Measurements from ENCODE around the gene DDN.

Gene DDN

GRCh38 chr12:49019443-49020324 is 20.5 kb upstream of the DDN start:
- Histone ChIP-seq H3K36me3 (ENCODE audit: insufficient read depth, low read length) (peaks cover 31% of the 10 kb centered on the region), H3K27me3 (ENCODE audit: control insufficient read depth, insufficient read depth, low read length) (no peaks in the 10 kb centered on the region), H3K4me3 (ENCODE audit: low read length) (no peak overlapping the region), H3K4me2 (ENCODE audit: low read length) (peak overlapping the region; percentile 81), H3K9me3 (replicated peaks; ENCODE audit: low read length) (no peaks in the 10 kb centered on the region), H3K9ac (ENCODE audit: low read depth, low read length) (peak overlapping the region; percentile 97), H3K4me1 (ENCODE audit: control insufficient read depth, insufficient read depth, low read length) (peaks cover 22% of the 10 kb centered on the region)

DNA sequence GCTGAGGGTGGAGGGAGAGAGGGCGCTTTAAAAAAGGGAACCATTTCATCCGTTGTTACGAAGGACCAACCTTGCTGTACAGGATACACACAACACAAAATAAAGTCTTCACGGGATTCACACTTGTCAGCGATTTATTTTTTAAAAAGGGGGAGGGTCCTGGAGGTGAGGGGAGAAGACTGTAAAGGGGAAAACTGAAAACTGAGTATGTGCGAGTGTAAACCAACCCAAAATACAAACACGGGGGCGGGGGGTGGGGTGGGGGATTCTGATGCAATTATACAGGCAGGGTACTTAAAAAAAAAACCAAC is 19.9 kb upstream of the DDN start:
- Histone ChIP-seq H3K4me1 (ENCODE audit: control insufficient read depth, insufficient read depth, low read length) (peaks cover 22% of the 10 kb centered on the region), H3K27me3 (ENCODE audit: control insufficient read depth, insufficient read depth, low read length) (no peaks in the 10 kb centered on the region), H3K36me3 (ENCODE audit: insufficient read depth, low read length) (peaks cover 25% of the 10 kb centered on the region), H3K9me3 (replicated peaks; ENCODE audit: low read length) (no peaks in the 10 kb centered on the region), H3K9ac (ENCODE audit: low read depth, low read length) (peak overlapping the region; percentile 97), H3K4me2 (ENCODE audit: low read length) (peak overlapping the region; percentile 81), H3K4me3 (ENCODE audit: low read length) (peak overlapping the region; percentile 90)

DNA sequence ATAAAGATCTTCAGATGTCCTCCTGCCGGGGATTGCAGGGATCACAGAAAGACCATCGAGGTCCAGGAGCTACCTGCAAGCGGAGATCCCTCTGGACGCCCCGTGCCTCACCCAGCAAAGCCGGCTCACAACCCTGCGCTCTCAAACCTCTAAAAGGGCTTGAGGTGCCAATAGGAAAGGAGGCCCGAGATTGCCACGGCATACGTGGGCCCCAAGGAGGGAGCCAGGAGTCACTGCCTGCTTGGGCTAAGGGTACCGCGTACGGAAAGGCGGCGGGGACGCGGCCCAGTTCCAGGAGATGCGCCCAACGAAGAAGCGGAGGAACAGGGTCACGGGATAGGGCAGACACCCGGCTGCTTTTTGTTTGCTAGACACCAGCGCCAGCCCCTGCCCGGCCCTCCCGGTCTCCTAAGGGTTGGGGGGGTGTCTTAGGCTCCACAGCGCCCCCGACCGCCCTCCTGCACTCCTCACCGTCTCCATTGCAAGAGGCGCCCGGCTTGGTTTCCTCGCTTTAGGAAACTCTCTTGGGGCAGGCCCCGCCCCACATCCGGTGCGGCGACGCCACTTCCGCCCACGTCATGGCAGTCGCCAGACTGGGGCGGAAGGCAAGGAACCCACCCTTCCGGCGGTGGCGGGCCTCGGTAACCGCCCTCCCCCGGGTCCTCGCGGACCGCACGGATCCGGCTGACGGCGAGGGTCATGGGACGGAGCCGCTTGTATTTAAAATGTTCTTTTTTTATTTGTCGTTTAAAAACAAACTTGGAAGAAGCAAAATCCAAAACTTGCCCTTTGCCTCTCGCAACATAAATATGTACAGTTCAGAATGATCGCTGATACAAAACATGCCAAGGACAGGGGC is 19.3 kb upstream of the DDN start, which contains the start of gene PRKAG1:
Gene PRKAG1 (minus strand): TSS at position 516 of the 859 bp plus-strand sequence. CDS start 36 bp downstream, at position 480.
- Histone ChIP-seq H3K9me3 (replicated peaks; ENCODE audit: low read length) (no peaks in the 10 kb centered on the region), H3K9ac (ENCODE audit: low read depth, low read length) (peak within 1 kb of the TSS; percentile 97), H3K4me1 (ENCODE audit: control insufficient read depth, insufficient read depth, low read length) (peaks cover 22% of the 10 kb centered on the region), H3K36me3 (ENCODE audit: insufficient read depth, low read length) (peaks cover 20% of the 10 kb centered on the region), H3K4me3 (ENCODE audit: low read length) (peak within 1 kb of the TSS; percentile 90), H3K4me2 (ENCODE audit: low read length) (peak within 1 kb of the TSS; percentile 81), H3K27me3 (ENCODE audit: control insufficient read depth, insufficient read depth, low read length) (no peaks in the 10 kb centered on the region)

- Histone ChIP-seq H3K36me3 (ENCODE audit: insufficient read depth, low read length) (peaks cover 21% of the 10 kb centered on the region), H3K4me3 (ENCODE audit: low read length) (peak overlapping the region; percentile 90), H3K9me3 (replicated peaks; ENCODE audit: low read length) (no peaks in the 10 kb centered on the region), H3K4me2 (ENCODE audit: low read length) (peak overlapping the region; percentile 78), H3K9ac (ENCODE audit: low read depth, low read length) (peak overlapping the region; percentile 97), H3K4me1 (ENCODE audit: control insufficient read depth, insufficient read depth, low read length) (peaks cover 22% of the 10 kb centered on the region), H3K27me3 (ENCODE audit: control insufficient read depth, insufficient read depth, low read length) (no peaks in the 10 kb centered on the region)
Measured at GRCh38 chr12:49017891-49018260, 18.7 kb upstream of the DDN start.

DNA sequence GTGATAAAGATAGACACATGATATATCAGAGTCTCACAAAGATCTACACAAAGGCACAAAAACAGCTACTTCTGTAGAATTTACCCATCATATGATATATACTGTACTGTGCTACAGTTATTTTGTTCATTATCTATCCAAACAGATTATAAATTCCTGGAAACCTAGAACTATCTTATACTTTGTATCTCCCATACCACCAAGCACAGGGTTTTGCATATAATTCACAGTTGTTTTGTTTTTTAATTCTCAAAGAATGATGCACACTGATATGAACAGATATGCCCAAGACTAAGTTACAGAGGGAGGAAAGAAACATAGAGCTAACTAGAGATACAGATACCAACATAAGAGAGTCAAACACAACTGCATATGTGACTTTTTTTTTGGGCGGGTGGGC is 16.0 kb upstream of the DDN start:
- Histone ChIP-seq H3K4me1 (ENCODE audit: control insufficient read depth, insufficient read depth, low read length) (peaks cover 26% of the 10 kb centered on the region), H3K36me3 (ENCODE audit: insufficient read depth, low read length) (peaks cover 25% of the 10 kb centered on the region), H3K4me3 (ENCODE audit: low read length) (no peak overlapping the region), H3K27me3 (ENCODE audit: control insufficient read depth, insufficient read depth, low read length) (no peaks in the 10 kb centered on the region), H3K4me2 (ENCODE audit: low read length) (no peak overlapping the region), H3K9ac (ENCODE audit: low read depth, low read length) (no peak overlapping the region), H3K9me3 (replicated peaks; ENCODE audit: low read length) (no peaks in the 10 kb centered on the region)

- Histone ChIP-seq H3K4me1 (ENCODE audit: control insufficient read depth, insufficient read depth, low read length) (peaks cover 23% of the 10 kb centered on the region), H3K9ac (ENCODE audit: low read depth, low read length) (no peak overlapping the region), H3K36me3 (ENCODE audit: insufficient read depth, low read length) (peaks cover 25% of the 10 kb centered on the region), H3K27me3 (ENCODE audit: control insufficient read depth, insufficient read depth, low read length) (no peaks in the 10 kb centered on the region), H3K4me3 (ENCODE audit: low read length) (no peak overlapping the region), H3K9me3 (replicated peaks; ENCODE audit: low read length) (no peaks in the 10 kb centered on the region), H3K4me2 (ENCODE audit: low read length) (no peak overlapping the region)
Measured at GRCh38 chr12:49014547-49014946, 15.4 kb upstream of the DDN start.

DNA sequence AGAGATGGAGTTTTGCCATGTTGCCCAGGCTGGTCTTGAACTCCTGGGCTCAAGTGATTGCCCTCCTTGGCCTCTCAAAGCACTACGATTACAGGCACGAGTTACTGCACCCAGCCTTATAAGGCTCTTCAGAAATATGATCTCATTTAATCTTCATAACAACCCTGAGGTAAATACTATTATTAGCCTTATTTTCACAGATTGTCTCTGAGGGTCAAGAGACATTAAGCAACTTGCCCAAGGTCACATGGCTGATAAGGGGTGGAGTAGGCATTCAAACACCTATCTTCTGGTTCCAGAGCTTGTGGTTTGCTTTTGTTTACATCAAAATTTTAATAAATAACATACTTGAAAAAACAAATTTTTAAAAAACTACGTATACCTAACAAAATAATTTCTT is 14.3 kb upstream of the DDN start:
- no peak overlapping the region for H3K4me2 ChIP-seq (ENCODE audit: low read length)
- H3K9me3 ChIP-seq (replicated peaks; ENCODE audit: low read length): no peaks in the 10 kb centered on the region
- peaks cover 28% of the 10 kb centered on the region for H3K36me3 ChIP-seq (ENCODE audit: insufficient read depth, low read length)
- peaks cover 15% of the 10 kb centered on the region for H3K4me1 ChIP-seq (ENCODE audit: control insufficient read depth, insufficient read depth, low read length)
- no peak overlapping the region for H3K9ac ChIP-seq (ENCODE audit: low read depth, low read length)
- no peaks in the 10 kb centered on the region for H3K27me3 ChIP-seq (ENCODE audit: control insufficient read depth, insufficient read depth, low read length)
- H3K4me3 ChIP-seq (ENCODE audit: low read length): no peak overlapping the region

- no peaks in the 10 kb centered on the region for H3K9me3 ChIP-seq (replicated peaks; ENCODE audit: low read length)
- no peak overlapping the region for H3K4me3 ChIP-seq (ENCODE audit: low read length)
- H3K27me3 ChIP-seq (ENCODE audit: control insufficient read depth, insufficient read depth, low read length): no peaks in the 10 kb centered on the region
- no peak overlapping the region for H3K4me2 ChIP-seq (ENCODE audit: low read length)
- H3K36me3 ChIP-seq (ENCODE audit: insufficient read depth, low read length): peaks cover 28% of the 10 kb centered on the region
- H3K4me1 ChIP-seq (ENCODE audit: control insufficient read depth, insufficient read depth, low read length): peaks cover 14% of the 10 kb centered on the region
- no peak overlapping the region for H3K9ac ChIP-seq (ENCODE audit: low read depth, low read length)
Measured at GRCh38 chr12:49012739-49013138, 13.6 kb upstream of the DDN start.

GRCh38 chr12:49010092-49010668 is 11.0 kb upstream of the DDN start:
- Histone ChIP-seq H3K9me3 (replicated peaks; ENCODE audit: low read length) (no peaks in the 10 kb centered on the region), H3K9ac (ENCODE audit: low read depth, low read length) (no peak overlapping the region), H3K4me1 (ENCODE audit: control insufficient read depth, insufficient read depth, low read length) (peaks cover 5% of the 10 kb centered on the region), H3K27me3 (ENCODE audit: control insufficient read depth, insufficient read depth, low read length) (no peaks in the 10 kb centered on the region), H3K4me3 (ENCODE audit: low read length) (no peak overlapping the region), H3K36me3 (ENCODE audit: insufficient read depth, low read length) (peaks cover 36% of the 10 kb centered on the region), H3K4me2 (ENCODE audit: low read length) (no peak overlapping the region)

GRCh38 chr12:49008943-49009342 is 9.8 kb upstream of the DDN start:
- H3K36me3 ChIP-seq (ENCODE audit: insufficient read depth, low read length): peaks cover 48% of the 10 kb centered on the region
- H3K4me2 ChIP-seq (ENCODE audit: low read length): no peak overlapping the region
- no peak overlapping the region for H3K9ac ChIP-seq (ENCODE audit: low read depth, low read length)
- peaks cover 5% of the 10 kb centered on the region for H3K4me1 ChIP-seq (ENCODE audit: control insufficient read depth, insufficient read depth, low read length)
- H3K9me3 ChIP-seq (replicated peaks; ENCODE audit: low read length): no peaks in the 10 kb centered on the region
- H3K4me3 ChIP-seq (ENCODE audit: low read length): no peak overlapping the region
- H3K27me3 ChIP-seq (ENCODE audit: control insufficient read depth, insufficient read depth, low read length): no peaks in the 10 kb centered on the region

DNA sequence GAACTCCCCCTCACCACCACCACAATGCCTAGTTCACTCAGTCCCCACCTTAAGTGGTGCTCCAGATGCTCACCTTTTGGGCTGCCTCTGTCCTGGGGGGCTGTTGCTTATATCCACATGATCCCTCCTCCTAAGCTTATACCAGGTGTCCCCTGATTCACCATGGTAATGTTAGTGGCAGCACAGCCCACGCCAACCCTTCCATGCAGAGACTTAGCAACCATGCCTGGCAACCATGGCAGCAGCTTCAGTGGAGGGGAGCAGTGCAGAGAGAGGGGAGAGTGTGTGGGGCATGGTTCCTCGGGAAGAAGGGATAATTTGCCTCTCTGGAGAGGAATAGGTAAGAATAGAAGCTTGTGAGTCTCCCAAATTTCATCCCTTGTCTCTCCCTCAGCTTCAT is 1.2 kb upstream of the DDN start:
- H3K4me1 ChIP-seq (ENCODE audit: control insufficient read depth, insufficient read depth, low read length): peaks cover 35% of the 10 kb centered on the region
- peaks cover 49% of the 10 kb centered on the region for H3K36me3 ChIP-seq (ENCODE audit: insufficient read depth, low read length)
- peaks cover 15% of the 10 kb centered on the region for H3K27me3 ChIP-seq (ENCODE audit: control insufficient read depth, insufficient read depth, low read length)
- H3K9me3 ChIP-seq (replicated peaks; ENCODE audit: low read length): no peaks in the 10 kb centered on the region
- H3K9ac ChIP-seq (ENCODE audit: low read depth, low read length): no peak overlapping the region
- H3K4me2 ChIP-seq (ENCODE audit: low read length): peak overlapping the region; percentile 85
- no peak overlapping the region for H3K4me3 ChIP-seq (ENCODE audit: low read length)
